GM18517 (cell line): ENCODE data around the gene ADAMTS4.
A peak's percentile ranks its signal among the peaks of the same experiment; 100 is the strongest.

Experiments used
- ATAC-seq: cut with Tn5 transposase; IDR thresholded peaks from one replicate; pipeline ENCODE4 v1.9.1; 2021; ENCODE audit warnings: mild to moderate bottlenecking, moderate library complexity; ENCODE audit not compliant: unreplicated experiment

Gene ADAMTS4

DNA sequence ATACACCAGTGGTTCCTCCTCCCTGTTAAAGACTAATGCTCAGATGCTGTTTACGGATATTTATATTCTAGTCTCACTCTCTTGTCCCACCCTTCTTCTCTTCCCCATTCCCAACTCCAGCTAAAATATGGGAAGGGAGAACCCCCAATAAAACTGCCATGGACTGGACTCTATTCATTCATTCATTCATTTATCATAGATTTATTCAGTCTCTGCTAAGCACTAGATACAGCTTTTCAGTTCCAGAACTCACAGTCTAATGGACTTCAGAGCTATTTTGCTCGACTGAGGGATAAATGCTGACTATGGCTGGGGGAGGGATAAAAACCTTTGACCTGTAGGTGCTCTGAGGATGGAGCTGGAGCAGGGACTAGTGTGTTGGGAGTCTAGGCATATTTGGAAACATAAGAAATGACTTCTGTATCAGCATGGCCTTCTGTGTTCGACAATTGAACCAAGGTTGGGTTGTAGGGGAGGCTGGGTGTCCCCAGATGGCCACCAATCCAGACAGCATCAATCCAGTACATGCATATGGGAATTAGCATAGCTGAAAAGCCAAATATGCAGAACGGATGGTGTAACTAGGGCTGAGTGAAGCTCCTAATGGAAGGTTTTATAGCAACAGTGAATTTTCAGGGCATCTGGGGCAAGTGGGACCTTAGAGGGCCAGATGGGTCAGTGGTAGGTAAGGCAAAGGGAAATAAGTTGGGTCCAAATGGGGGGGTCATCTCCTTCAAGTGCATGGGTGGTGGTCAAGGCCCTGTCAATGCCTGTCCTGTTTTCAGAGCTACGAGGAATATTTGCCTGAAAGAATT lies 20.4 kb upstream of the ADAMTS4 start:
- ATAC-seq = no peak

GRCh38 chr1:161218301-161219077 lies 19.6 kb upstream of the ADAMTS4 start:
- no peak for ATAC-seq

DNA sequence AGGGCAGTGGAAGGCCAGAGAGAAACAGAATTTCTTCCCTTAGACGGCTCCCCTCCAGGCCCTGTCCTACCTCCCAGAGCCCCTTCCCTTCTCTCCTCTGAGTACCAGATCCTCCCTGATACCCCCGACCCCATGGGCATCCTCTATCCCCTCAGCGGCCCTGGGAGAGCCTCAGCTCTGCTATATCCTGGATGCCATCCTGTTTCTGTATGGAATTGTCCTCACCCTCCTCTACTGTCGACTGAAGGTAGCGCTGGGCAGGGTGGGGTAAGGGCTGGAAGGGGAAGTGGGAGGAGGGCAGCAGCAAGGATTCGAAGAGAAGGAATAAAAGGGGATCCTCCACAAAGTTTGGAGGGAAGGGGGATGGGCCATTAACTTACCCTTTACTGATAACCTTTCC lies 19.0 kb upstream of the ADAMTS4 start:
- ATAC-seq = no peak

- peak; percentile 84 for ATAC-seq
These were observed 18.3 kb upstream of the ADAMTS4 start for GRCh38 chr1:161216945-161217712.

- ATAC-seq = no peak
These were observed 16.2 kb upstream of the ADAMTS4 start, which contains the start of gene FCER1G for GRCh38 chr1:161215076-161215475. Gene FCER1G (plus strand): TSS chr1:161215295. CDS start chr1:161215322, 27 bp downstream.

DNA sequence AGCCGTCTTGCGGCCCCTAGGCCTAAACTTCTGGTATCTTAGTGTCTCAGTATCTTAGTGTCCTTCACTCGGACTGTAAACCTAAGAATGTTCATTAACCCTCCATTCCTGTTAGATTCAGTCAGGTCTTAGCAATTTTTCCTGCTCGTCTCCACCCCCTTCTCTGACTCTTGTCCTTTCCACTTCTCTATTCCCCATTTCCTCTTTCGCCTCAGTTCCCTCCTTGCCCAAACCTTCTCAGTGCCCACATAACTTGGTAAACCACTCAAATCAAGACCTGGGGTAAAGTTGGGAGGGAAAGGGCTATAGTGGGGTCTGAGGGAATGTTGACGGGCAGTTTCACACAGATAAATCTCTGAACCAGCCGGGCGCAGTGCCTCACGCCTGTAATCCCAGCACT lies 15.5 kb upstream of the ADAMTS4 start:
- ATAC-seq = no peak

DNA sequence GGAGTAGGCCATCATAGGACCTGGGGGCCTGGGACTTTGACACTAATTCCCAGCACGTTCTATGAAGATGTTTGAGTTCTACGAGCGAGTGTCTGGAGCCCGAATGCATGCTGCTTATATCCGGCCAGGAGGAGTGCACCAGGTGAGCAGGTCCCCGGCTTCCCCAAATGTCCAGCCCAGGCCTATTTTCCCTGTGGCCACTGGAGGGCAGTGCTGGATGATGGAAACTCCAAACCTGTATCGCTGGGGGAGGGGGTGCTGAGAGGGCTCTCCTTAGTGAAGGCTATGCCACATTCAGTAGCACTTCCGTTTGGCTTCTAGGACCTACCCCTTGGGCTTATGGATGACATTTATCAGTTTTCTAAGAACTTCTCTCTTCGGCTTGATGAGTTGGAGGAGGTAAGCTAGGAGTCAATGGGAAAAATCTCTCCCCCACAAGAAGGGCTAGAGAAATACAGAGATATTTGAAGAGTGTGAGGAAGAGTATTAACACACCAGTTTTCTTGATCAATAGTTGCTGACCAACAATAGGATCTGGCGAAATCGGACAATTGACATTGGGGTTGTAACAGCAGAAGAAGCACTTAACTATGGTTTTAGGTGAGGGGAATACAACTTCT lies 11.0 kb upstream of the ADAMTS4 start:
- no peak for ATAC-seq

- ATAC-seq = no peak
These were observed 8.3 kb upstream of the ADAMTS4 start for GRCh38 chr1:161207173-161207572.

- ATAC-seq = no peak
These were observed 7.7 kb upstream of the ADAMTS4 start for GRCh38 chr1:161206411-161207140.

- ATAC-seq = peak; percentile 89
These were observed 3.2 kb upstream of the ADAMTS4 start, which contains the start of gene NDUFS2 for GRCh38 chr1:161201836-161202712. Gene NDUFS2 (plus strand): TSS chr1:161202367. CDS start chr1:161202386, 19 bp downstream.

DNA sequence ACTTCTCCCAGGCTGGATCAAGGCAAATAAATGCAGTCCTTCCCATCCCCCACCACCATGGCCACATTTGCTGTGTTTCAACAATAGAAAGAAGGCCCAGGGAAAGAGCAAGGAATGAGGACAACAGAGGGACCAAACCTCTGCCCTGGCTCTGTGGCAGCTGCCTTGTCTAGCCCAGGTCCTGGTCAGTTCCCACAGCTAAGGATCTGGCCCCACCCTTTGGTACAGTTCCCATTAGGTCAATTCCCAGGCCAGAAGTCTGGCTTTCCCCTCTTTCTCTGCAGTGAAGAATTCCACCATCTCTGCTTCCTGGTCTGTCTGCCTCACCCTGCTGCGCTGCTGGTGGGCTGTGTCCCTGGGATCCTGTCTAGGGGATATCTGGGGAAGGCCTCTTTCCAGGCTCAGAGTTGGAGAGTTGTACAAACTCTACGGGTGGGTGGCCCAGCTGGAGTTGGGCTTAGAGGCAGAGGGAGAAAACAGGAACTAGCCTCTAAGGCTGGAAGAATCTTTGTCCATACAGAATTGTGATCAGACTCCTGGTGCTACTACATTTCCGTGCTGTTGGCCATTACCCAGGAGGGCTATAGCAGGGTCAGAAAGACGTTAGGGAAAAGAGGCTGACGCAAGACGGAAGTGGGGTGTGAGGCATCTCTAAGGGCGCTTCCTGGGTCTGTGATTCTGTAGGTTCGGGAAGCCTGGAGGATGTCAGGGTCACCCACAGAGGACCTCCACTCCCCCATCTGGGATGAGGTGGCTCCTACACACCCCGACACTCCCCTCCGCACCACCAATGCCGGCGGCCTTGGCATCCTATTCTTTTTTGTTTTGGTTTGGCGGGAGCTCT lies 2.4 kb upstream of the ADAMTS4 start:
- ATAC-seq = no peak

DNA sequence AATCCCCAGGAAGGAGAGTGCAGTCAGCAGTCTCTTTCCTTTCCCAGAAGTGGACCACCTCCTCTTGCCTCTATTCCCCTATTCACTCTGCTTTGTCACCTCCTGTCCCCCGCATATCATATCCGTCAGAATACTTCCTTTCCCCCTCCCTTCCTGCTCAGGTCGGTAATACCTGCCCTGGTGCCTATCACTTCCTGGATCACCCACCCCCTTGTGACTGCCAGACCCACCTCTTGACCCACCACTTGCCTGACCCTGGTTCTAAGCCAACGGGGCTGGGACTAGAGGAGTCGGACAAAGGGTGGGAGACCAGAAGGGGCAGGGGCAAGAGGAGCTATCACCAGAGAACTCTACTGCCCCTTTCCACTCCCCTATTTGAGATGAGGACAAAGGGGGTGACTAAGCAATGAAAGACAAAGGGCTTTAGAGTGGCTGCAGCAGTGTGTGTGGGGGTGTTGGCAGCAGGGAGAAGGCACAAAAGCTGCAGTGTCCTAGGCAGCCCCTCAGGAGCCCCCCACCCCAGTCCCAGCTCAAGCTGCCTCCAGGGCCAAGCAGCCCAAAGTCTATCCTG lies 1.7 kb upstream of the ADAMTS4 start:
- no peak for ATAC-seq

DNA sequence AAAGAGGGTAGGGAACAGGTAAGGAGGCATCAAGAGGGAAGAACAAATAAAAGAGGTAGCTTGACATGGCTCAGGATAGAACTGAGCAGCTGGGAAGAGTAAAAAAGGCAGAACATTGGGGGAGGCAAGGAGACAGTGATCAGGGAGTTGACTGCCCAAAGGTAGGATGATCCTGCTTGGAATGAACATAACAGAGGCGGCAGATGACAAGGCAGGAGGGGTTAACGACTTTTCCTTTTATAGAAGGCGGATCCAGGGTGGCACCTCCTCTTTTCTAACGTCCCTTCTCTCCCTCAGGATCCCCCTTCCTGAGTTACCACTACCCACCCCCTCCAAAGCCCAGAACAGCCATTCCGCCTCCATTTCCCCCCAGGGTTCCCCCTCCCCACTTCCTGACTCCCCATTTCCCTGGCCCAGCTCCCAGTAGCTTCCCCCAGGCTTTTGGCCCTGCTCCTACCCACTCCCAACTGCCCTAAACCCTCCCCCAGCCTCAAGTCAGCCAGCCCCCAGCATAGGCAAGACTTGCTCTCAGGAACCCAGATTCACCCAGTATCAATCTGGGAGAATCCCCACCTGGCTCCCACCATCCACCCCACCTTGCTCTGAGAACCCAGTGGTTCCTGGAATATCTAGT lies 769 bp upstream of the ADAMTS4 start:
- no peak for ATAC-seq

GRCh38 chr1:161198194-161198896 lies 509 bp downstream of the ADAMTS4 start:
- ATAC-seq = no peak

DNA sequence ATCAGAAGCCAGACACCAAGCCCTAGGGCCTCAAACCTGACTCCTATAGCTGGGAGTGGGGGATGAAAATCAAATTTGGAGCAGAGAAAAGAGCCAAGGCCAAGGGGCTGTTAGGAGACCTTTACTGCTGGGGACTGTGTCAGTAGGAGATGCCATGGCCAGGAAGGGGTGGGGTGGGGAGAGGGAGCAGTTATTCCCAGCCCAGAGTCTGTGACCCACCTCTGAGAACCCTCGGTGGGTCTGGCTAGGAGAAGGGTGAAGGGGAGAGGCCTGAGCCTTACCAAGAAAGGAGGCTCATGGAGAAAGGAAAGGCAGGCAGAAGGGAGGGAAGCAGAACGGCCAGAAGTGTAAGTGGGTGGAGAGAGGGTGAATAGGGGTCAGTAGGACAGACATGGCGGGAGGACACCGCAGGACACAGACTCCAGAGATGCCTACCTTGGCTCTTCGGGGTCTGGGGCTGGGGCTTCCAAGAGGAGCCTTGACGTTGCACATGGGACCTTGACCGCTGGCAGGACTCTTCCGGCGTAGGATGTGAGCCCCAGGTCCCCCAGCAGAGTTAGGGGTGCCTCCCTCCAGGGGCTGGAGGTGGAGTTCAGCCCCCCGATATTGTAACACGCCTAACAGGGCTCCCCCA lies 1.2 kb downstream of the ADAMTS4 start:
- ATAC-seq = no peak
